D341Med (cell line): ENCODE data around the gene UNC5C.

ENCODE experiments used
- DNase-seq: peaks from one replicate; pipeline ENCODE4 v3.0.0; 2012; ENCODE audit warnings: low spot score

The UNC5C gene

GRCh38 chr4:95465010-95465409, 83.8 kb downstream of the UNC5C start:
- no peak for DNase-seq

GRCh38 chr4:95462921-95463320, 85.9 kb downstream of the UNC5C start:
- no peak for DNase-seq

GRCh38 chr4:95457353-95457752, 91.4 kb downstream of the UNC5C start:
- DNase-seq: no peak

DNA sequence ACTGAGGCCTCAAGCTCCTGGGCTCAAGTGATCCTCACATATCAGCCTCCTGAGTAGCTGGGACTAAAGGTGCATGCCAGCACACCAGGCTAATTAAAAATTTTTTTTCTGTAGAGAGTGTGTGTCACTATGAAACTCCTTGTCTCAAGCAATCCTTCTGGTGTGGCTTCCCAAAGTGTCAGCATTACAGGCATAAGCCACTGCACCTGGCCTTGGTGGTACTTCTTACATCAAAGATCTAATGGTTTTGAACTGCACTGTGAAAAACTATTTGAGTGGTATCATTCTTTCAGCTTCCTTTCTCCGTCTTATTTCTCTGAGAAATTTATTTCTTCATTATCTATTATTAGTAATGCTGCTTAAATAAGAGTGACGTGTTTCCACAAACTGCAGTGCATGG, 98.5 kb downstream of the UNC5C start:
- DNase-seq: no peak

DNA sequence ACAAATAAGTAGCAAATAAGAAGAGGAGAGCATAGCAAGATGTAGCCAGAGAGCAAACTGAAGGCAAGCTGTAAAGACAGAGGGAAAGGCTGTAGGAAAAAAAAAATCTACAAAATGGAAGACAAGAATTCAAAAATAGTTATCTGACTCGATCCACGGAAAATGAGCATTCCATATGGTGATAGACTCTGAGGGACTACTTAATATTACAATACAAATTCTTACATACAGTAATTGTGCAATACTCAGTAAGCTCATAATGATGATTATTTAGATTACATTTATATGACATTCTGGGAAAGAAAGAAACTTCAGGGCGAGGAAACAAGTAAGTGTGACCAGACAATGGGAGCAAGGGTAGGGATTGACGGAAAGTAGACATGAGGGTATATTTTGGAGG, 102.6 kb downstream of the UNC5C start:
- no peak for DNase-seq

DNA sequence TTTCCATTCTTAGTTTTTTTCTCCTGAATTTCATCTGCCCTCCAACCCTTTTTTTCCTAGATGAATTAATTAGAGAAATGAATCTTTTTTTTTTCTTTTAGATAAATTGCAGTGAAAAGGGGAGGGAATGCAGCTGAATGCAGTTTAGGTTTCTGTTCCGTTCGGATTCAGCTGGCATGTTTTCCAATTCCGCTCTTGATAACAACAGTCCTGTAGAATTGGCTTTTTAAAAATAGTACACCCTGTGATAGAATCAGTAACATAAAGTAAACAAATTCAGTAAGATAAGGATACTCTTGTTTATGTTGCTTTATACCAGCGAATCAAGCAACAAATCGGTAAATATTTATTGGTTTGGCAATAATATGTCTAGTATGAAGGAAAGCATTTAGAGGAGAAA, 103.5 kb downstream of the UNC5C start:
- no peak for DNase-seq

- no peak for DNase-seq
Observed at GRCh38 chr4:95444812-95445211, 104.0 kb downstream of the UNC5C start.

GRCh38 chr4:95439896-95440295, 108.9 kb downstream of the UNC5C start:
- no peak for DNase-seq

GRCh38 chr4:95439071-95439470, 109.7 kb downstream of the UNC5C start:
- no peak for DNase-seq

DNA sequence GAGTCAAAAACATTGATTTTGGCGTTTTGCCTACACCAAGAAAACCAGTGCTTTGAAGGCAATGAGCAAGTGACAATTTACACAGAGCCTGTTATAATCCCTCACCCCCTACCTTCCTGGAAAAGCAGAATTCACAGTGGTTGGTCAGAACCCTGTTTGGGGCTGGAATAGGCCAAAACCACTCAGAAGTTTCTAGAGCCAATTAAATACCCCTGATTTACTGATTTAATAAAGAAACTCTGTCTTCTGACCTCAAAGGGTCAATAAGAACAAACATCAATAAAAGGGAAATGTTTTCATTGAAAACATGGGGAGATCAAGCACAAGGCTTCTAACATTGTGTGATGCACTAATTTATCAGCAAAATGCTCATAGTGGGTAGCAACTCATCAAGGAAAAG, 116.3 kb downstream of the UNC5C start:
- DNase-seq: no peak

DNA sequence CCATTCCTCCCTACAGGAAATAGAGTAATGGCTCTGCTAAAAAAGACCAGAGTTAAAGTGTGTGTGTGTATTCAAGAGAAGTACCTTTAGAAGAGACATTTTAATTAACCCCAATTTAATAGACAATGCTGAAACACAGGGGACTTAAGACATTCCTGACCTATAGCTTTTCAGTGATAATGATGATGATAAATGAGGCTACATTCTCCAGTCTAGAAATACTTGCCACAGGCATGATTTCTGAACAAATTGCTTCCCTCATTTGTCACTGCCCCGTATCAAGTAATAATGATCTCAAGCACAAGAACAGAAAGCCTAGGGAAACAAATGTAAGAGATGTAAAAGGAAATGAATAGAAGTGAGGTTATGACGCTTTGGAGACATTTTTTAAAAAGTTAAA, 117.1 kb downstream of the UNC5C start:
- no peak for DNase-seq

DNA sequence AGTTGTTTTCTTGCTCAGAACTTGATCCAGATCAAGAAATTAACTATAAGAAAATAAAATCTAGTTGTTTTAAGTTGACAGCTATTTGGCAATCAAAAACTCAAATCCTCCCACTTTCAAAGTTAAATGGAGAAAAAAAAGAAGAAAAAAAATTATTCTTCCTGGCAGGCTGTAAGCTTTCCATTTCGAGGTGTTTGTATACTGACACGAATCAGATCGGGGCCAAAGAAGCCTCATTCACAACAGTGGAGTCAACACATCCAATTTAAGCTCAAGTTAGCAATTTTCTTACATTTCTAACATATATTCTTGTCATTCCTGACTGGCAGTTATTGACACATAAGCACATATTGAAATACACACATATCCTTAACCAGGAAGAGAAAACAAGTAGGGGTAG, 119.4 kb downstream of the UNC5C start:
- no peak for DNase-seq

- no peak for DNase-seq
Observed at GRCh38 chr4:95428291-95429070, 120.3 kb downstream of the UNC5C start.

GRCh38 chr4:95426455-95426854, 122.3 kb downstream of the UNC5C start:
- no peak for DNase-seq

DNA sequence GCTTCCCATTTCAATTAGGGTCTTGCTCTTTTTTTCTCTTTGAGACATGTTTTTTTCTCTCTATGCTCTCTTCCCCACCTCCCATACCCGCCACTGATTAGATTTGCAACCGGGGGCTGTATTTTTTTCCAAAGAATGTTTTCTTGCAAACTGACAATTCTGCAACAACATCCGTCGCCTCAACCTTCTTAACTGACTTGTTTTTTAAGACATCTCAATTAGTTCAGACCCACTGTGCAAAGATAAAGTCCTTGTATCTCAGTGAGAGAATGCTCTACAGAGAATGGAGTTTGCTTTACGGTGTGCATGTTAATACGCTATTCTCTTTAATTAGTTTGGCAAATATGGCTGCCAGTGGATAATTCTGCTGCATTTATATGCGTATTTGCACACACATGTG, 126.3 kb downstream of the UNC5C start:
- no peak for DNase-seq

- no peak for DNase-seq
Observed at GRCh38 chr4:95421869-95422268, 126.9 kb downstream of the UNC5C start.

DNA sequence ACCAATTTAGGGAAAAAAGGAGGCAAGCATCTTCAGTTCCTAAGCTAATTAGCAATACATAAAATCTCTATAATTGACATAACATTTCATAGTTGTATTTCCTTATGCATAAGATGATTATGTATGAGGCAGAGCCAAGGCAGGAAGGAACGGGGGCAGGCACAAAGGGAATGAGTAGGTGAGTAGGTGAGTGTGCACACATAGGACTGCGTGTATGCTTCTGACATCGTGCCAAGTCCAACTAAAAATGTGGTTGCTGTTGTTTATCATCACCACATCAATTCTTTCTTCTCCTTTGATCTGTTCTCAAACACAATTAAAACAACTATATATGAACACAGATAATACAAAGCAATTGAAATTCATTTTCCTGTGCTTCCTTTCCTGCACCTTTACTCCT, 131.2 kb downstream of the UNC5C start:
- DNase-seq: no peak

DNA sequence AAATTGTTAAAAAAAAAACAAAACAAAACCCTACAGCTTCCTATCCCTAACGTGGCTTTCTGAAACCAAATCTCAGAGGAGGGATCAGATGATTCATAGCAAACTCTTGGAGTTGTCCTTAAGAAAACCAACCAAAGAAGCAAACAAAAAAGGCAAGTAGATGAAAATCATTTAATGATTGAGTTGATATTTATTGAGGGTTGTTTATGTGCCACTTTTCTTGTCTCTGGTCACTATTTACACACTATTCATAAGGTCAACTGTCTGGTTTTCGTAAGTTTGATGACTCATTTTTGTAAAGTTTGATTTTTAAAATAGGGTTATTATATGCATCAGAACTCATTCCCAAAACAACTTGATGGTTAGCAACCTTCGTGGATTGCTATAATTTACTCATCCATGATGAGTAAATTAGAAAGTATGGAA, 133.4 kb downstream of the UNC5C start:
- no peak for DNase-seq

DNA sequence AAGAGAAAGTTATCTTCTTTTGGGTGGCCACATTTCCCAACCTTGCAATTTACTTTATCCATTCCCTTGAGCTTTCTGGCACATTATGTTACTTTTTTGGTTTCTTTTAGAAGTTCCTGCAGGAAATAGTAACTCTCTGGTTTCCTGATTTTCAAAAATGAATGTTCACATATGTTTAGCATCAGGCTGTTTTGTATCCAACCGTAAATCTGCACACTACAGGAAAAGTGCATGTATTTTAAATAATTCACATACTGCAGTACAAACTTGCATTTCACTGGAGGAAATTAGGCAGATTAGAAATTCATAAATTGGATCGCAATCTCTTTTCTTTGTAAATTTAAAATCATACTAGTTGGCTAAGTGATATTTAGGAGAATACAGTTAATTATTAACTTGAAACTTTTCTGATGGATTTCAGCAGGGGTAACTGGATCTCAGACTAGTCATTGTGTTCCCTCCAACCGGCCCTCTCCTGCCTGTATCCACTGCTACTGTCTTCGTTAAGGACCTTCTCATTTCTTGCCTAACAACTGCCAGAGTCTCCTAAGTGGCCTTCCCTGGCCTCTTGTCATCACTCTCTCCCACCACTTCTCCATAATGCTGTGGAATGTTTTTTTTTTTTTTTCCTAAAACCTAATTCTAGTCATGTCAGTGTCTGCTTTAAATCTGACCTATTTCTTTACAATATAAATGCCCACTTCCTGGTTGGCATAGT, 137.2 kb downstream of the UNC5C start:
- DNase-seq: no peak

DNA sequence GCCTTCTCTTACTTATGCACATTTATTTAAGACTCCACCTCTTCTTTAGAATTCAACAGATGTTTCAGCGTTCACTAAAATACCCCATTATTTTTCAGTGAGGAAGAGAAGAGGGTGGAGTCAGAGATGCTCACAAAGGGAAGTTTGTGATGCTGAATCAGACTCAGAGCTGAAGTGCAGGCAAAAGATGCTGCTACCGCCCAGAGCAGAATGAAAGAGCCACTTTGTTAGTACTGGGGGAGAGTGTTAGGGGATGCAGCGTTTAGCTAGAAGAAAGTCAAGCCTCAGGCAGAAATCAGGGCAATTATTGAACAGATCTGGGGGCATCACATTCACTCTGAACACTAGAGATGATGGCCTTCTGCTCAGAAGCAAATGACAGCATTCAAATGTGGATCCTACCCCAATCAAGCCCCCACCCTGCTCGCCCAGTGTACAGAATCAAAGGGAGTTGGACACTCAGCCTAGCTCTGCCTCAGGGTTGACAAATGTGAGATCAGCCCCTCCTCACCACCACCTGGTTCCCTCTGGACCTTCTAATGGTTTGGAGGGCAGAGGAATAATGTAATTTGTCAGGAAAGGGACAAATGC, 138.3 kb downstream of the UNC5C start:
- DNase-seq: no peak

DNA sequence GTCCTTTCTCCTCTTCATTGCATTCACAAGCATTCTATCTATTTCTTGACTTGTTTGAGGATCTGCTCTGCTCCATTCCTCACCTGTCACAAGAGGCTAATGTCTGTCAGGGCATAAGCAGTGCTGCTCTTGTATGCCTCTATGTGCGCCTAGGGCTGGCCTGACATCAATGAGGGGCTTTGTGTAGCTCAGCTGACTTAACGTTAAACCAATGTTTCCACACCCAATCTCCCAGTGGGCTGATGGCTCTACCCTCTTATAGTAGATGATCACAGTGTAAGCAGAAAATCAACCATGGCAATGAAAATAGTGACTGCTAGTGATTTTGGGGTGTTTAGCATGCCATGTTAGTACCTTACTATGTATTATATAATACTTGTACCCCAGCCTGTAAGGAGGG, 139.0 kb downstream of the UNC5C start:
- no peak for DNase-seq

GRCh38 chr4:95409127-95409526, 139.6 kb downstream of the UNC5C start:
- DNase-seq: no peak

DNA sequence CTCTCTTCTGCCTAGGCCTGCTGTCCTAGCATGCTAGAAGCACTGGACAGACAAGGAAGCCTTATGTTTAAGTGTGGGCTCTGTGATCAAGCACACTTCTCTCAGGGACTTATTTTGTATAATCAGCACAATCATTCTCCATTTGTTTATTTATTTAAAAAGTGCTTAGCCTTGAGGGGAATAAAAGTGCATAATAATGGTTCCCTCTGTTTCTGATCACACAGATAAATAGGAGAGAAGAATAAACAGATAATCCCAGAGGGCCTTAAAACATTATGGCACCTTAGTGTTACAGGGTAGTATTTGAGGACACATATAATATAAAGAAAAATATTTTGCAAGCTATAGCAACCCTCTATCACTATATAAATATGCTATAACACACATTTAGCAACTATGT, 146.5 kb downstream of the UNC5C start:
- DNase-seq: no peak
